Measurements from ENCODE around the gene ADAMTS10. TPM values are rescaled to one million over a fixed set of nuclear protein-coding genes. Genes with fewer than 3 reads are reported as not detected.

The ADAMTS10 gene
- total and polyA plus RNA-seq, 2 donors (not counting 3 experiments of a cell fraction or from before 2014, with no cell fraction given), result 15.8 to 17.4 TPM

DNA sequence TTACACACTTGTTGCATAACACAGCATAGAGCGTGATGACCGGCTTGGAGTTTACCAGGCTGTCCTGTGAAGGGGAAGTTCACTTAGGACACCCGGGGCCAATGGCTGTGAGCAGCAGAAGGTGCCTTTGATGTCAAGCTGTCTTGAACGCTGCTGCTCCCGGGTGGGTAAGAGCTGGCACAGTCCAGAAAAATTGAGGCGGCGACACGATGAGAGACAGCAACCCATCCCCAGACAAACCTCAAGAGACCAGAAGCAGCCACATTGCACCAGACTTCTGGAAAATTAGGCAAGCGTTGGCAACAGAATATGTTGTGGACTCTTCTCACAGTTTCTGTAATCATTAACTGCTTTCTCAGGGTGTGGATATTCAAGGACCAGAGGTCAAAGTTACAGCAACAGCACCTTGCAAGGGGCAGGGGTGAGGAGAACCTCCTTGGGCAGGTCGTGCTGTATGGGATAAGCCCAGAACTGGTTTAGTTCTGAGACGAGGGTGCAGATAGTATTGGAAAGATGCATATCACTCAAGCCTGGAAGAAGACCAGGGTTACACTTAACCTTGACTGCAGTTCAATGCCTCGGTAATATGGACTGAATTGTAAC is 30.0 kb upstream of the ADAMTS10 start:
- Histone ChIP-seq H3K4me2 (ENCODE audit: insufficient read depth, low read length) (no peak overlapping the region), H3K36me3 (ENCODE audit: control insufficient read depth in 2 of 2, extremely low read depth in 1 of 2, insufficient read depth in 2 of 2, low read length in 2 of 2) (no peaks in the 10 kb centered on the region), H3K9me3 (replicated peaks; ENCODE audit: control insufficient read depth, insufficient read depth, low read length) (no peaks in the 10 kb centered on the region), H3K9me1 (replicated peaks; ENCODE audit: control insufficient read depth, extremely low read depth, insufficient read depth, low read length) (no peaks in the 10 kb centered on the region), H3K27ac (ENCODE audit: insufficient read depth, low read depth, low read length) (no peak overlapping the region), H2AFZ (ENCODE audit: low read depth, low read length) (no peak overlapping the region), H3K4me1 (ENCODE audit: control insufficient read depth, extremely low read depth, insufficient read depth, low read length) (no peaks in the 10 kb centered on the region), H4K20me1 (replicated peaks; ENCODE audit: control insufficient read depth, extremely low read depth, insufficient read depth, low read length) (no peaks in the 10 kb centered on the region), H3K4me3 (replicated peaks in 1 of 3; ENCODE audit: insufficient read depth in 1 of 3, low read depth in 1 of 3, low read length in 3 of 3) (no peak overlapping the region), H3K27me3 (ENCODE audit: control insufficient read depth in 2 of 2, insufficient read depth in 2 of 2, low read length in 2 of 2) (no peaks in the 10 kb centered on the region), H3K79me2 (ENCODE audit: control insufficient read depth, insufficient read depth, low read length) (no peaks in the 10 kb centered on the region), H3K9ac (replicated peaks; ENCODE audit: extremely low read depth, insufficient read depth, low read length) (no peak overlapping the region)
- TF ChIP-seq EZH2 (IDR thresholded peaks at IDR 0.05; ENCODE audit: borderline replicate concordance, low read depth, low read length, severe bottlenecking) (no peak), POLR2A (IDR thresholded peaks at IDR 0.05; ENCODE audit: low read depth, low read length) (no peak), FOS (IDR thresholded peaks at IDR 0.05; ENCODE audit: borderline replicate concordance, insufficient read depth, low read length) (no peak), POLR2AphosphoS5 (IDR thresholded peaks at IDR 0.05; ENCODE audit: insufficient read depth, low read depth, low read length) (no peak), JUN (IDR thresholded peaks at IDR 0.05; ENCODE audit: borderline replicate concordance, insufficient read depth, insufficient read length, low read depth) (no peak), GATA2 (IDR thresholded peaks at IDR 0.05; ENCODE audit: insufficient read depth, insufficient read length, low read depth, low read length) (no peak), MYC (IDR thresholded peaks at IDR 0.05; ENCODE audit: low read depth, low read length) (no peak)
- TF ChIP-seq, protein P1, sequence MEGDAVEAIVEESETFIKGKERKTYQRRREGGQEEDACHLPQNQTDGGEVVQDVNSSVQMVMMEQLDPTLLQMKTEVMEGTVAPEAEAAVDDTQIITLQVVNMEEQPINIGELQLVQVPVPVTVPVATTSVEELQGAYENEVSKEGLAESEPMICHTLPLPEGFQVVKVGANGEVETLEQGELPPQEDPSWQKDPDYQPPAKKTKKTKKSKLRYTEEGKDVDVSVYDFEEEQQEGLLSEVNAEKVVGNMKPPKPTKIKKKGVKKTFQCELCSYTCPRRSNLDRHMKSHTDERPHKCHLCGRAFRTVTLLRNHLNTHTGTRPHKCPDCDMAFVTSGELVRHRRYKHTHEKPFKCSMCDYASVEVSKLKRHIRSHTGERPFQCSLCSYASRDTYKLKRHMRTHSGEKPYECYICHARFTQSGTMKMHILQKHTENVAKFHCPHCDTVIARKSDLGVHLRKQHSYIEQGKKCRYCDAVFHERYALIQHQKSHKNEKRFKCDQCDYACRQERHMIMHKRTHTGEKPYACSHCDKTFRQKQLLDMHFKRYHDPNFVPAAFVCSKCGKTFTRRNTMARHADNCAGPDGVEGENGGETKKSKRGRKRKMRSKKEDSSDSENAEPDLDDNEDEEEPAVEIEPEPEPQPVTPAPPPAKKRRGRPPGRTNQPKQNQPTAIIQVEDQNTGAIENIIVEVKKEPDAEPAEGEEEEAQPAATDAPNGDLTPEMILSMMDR (IDR thresholded peaks at IDR 0.05; ENCODE audit: extremely low read depth in 1 of 2, insufficient read depth in 1 of 2, low read depth in 1 of 2, low read length in 2 of 2), result no peak
- TF ChIP-seq, protein P2, sequence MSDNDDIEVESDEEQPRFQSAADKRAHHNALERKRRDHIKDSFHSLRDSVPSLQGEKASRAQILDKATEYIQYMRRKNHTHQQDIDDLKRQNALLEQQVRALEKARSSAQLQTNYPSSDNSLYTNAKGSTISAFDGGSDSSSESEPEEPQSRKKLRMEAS (IDR thresholded peaks at IDR 0.05; ENCODE audit: insufficient read depth, insufficient read length), result no peak
- ChIA-PET POLR2A (no interaction called here), CTCF (interaction anchor here (0.6 to 4.1 kb wide), 3 partner anchors 9 to 1158 kb away, joined by 3 to 82 read pairs (median 3); no protein-coding TSS in a partner anchor)
- no TSS peak for BruUV-seq (replicated peaks)
- DNase-seq (ENCODE audit: low read depth, low spot score), result no peak
- intact Hi-C loops (cut with micrococcal nuclease), result no loop called here
- no peak for FAIRE-seq
- dilution Hi-C loops (cut with MboI; ENCODE audit: extremely low pct_ligation_motif_present, low sequenced_read_pairs), result no loop called here

Measured in endothelial cell of umbilical vein (primary cell).